GM11168 (cell line): ENCODE measurements around the gene DGKA.

Experiments used
- in situ Hi-C: fragments of 300-500 bp; cut with MboI; formaldehyde crosslinking; loops from one replicate; pipeline ENCODE4 v1.12.0; 2022; ENCODE audit warnings: low sequenced_read_pairs; ENCODE audit not compliant: unreplicated experiment

DGKA gene

DNA sequence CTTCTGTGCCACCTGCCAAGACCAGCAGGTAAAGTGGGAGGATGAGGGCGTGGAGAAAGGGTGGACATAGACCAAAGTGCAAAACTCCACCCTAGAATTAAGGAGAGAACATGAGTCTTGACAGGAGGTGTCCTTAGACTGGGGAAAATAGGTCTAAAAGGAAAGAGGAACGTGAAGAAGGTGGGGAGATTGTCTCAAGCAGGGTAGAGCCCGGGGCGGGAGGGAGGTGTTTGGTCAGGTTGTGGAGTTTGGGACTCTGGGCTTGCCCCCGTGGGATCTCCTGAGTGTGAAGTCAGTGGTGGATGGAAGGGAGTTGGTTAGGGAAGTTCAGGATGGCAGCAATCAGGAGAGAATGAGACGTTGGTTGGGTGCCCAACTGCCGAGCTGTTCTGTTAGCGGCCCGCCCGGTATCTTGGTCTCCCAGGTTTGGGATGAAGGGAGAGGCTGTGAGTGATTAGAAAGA lies 386 bp downstream of the DGKA start:
- in situ Hi-C loops = no loop called here

DNA sequence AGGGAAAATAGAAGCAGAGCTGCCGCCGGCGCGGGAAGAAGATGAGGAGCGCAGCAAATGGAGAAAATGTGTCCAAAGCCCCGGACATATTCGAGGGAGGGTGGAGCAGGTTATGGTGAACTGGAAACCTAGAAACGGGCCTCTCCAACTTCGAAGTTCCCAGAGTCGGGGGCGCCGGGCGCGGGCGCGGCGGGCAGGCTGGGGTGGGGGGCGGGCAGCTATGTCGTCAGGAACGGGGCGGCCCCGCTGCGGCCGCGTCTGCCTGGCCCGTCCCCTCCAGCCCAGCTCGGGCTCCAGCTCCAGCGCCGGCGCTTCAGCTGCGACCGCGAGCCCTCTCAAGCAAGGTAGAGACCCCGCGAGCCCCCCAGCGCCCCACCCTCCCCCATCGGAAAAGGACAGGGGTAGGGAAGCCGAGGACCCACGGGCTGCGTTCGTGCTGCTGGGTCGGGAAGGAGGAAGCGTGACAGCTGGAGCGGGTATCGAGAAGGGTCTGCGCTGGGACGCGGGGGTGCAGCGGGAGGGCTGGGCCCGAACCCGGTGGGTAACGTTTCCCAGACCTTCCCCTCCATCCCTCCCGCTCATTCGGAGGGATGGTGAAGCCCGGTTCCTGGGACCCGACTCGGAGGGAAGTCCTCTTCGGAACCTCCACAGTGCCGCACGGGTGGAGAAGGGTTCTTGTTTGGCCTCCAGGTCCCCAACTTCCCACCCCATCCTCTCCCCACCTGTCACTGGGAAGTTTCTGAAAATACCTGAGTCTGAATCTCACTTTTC lies 1.0 kb downstream of the DGKA start:
- in situ Hi-C loops = no loop called here

DNA sequence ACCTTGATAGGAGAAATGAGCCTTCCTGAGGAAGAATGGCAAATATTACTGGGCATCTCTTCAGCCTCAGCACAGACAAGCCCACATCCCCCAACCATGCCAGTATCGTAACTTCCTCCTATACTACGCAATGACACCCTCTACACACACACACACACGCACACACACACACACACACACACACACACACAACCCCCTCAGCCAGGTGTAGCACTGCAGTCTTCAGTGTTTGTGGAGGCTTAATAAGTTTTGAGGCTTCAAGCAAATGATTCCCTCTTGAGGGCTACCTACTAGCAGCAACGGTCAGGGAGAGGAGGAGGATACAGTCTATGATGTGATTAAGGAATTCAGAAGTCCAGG lies 1.6 kb downstream of the DGKA start:
- in situ Hi-C loops = no loop called here

DNA sequence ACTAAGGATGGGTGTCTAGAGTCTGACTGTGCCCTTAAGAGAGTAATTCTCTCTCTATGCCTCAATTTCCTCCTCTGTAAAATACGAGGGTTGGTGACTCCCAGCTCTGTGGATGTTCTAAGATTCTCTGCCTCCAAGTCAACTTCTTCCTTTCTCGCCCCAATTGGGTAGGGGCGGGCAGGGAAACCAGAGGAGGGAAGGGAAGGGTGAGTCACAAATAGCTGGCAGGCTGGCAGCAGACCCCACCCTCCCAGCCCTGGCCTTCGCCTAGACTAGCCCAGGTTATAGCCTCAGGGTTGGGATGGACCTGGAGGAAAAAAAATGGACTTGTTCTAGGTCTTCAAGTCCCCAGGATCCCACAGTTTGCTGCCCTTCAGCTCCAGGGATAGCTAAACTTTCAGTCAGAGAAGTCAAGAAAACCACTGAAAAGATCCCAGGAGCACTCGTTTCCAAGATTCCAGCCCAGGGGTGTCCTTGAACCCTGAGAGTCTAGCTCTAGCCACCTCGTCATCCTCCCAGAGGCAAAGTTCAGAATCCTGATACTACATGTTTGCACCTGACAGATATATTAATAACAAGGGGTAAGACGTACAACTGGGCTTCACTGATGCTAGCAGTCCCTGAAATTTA lies 2.3 kb downstream of the DGKA start:
- in situ Hi-C loops = no loop called here

DNA sequence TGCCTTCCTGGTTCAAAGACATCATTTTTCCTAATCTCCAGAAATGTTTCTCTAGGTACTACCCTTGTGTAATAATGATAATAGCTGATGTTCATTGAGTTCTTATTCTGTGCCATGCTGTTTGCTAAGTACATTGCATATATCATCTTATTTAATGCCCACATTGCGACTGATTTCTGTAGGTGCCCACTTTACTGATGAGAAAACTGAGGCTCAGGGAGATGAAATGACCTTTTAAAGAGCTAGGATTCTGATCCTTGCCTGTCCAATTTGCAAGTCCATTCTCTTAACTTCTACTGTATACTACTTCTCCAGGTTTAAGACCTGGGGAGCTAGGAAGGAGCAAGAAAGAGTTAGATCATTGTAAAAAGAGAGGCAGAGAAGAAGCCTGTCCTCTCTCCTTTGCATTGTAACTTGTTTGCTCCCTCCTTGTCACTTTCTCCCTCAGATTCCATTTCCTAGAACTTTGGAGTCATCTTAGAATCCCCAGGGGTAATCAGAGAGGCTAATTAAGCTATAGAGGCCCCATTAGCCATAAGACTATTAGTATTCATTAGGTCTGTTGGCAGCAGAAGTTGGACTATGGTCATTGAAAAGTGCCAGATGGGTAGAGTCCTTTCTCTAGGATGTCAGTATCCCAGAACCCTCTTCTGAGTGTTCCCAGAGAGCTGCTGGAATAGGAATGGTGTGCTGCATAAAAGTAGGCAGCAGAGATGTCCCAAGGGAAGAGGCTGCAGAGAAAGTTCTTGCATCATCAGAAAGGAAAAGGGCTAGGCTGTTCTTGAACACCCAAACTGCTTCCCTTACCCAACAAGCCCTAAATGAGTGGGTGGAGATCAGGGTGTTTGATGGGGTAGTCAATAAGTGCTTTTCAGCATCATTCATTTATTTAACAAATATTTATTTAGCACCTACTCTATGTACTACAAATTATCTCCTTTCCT lies 3.1 kb downstream of the DGKA start:
- in situ Hi-C loops = no loop called here

DNA sequence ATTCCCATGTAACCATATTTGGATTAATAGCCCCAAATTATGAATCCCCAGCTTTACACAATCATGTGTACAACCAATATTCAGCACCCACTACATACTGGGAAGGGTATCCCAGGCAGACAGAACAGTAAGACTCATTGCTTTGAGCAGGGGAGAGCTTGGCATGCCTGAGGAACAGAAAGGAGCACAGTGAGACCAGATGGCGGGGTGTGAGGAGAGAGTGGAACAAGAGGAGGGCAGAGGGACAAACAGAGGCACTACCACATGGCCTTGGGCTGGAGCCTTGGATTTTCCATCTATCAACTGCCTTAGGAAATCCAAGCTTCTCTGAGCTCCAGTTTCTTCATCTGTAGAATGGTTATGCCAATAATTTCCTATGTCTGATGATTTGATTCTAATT lies 3.8 kb downstream of the DGKA start:
- in situ Hi-C loops = no loop called here

DNA sequence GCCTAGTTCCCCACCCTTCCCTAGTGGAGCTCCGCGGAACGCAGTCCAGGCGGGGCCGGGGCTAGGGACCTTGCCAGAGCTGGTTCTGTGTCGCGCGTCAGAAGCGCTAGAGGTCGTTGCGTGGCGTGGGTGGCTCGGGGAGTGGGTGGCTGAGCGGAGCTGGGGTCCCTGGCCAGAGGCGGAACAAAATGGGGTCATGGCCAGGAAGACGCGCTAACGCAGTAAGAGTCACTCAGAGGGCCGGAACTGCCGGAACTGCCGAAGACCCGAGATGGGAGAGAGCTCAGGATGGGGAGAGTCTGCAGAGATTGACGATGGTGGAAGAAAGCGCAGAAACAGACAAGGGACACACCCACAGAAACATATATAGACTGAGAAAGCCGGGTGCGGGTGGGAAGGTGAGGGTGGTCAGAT lies 4.8 kb downstream of the DGKA start:
- in situ Hi-C loops = no loop called here

DNA sequence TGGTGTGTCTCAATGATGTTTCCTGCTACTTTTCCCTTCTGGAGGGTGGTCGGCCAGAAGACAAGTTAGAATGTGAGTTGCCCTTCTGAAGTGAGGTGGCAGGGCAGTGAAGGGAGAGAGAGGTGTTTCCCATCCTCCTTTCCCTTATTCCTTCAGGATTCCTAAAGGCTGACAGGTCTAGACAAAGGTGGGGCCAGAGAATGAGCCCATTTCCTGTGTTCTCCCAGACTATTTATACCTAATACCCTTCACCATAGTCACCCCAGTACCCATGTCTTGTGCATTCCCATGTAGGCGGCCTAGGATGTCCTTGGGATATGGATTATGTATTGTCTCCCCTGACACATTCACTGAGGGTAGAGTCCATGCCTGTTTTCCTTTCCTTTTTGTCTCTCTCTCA lies 7.0 kb downstream of the DGKA start:
- in situ Hi-C loops = no loop called here

DNA sequence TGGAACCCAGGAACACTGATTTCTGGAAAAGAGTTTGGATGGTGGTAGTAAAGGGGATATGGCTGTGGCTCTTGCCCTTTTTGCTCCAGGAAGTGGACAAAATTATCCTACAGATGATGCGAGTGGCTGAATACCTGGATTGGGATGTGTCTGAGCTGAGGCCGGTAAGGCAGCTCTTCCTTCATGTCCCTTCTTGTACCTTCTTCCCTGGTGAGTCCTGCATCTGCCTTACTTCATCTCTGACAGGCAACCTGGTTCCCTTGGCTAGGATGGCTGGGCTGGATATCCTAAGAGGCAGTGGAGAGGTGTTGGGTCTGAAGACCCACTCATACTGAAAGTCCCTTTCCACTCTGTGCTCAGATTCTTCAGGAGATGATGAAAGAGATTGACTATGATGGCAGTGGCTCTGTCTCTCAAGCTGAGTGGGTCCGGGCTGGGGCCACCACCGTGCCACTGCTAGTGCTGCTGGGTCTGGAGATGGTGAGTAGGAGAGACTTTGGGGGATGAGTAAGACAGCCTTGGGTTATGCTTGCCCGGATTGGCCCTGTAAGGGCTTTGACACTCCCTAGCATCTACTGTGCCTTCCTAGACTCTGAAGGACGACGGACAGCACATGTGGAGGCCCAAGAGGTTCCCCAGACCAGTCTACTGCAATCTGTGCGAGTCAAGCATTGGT lies 8.0 kb downstream of the DGKA start:
- in situ Hi-C loops = no loop called here

DNA sequence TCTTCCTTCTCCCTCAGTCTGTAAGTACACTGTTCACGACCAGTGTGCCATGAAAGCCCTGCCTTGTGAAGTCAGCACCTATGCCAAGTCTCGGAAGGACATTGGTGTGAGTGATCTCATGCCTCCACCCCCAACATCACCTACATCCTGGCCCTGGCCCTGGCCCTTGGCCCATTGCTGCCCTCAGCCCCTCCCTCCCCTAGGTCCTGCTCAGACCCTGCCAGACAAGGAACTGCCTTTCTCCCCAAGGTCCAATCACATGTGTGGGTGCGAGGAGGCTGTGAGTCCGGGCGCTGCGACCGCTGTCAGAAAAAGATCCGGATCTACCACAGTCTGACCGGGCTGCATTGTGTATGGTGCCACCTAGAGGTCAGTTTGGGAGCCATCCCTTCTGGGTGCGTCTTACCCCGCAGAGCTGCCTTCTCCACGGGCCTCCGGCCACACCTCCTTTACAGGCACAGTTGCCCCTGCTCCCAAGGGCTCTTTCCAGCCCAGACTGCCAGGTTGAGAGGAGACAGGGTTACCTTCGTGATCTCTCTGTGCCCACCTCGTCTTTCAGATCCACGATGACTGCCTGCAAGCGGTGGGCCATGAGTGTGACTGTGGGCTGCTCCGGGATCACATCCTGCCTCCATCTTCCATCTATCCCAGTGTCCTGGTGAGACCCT lies 9.2 kb downstream of the DGKA start:
- in situ Hi-C loops = loop anchor here (5.0 kb wide), 1 partner anchor 193 kb away; no protein-coding TSS in a partner anchor

DNA sequence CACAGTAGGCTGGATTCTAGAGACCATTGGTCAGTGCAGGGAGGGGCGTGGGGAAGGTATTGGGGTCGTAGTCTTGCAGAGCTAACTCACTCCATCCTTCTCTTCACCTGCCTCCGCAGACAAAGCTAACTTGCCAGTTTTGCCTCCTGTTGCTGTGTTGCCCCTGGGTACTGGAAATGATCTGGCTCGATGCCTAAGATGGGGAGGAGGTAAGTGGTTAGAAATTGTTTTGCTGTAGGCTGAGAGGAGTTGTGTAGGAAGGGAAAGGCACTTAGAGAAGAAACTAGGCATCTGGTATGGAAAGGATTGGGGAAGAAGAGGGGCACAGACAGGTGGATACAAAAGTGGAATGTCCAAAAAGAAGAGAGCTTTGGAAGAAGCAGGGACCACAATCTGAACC lies 11.1 kb downstream of the DGKA start:
- in situ Hi-C loops = loop anchor here (5.0 kb wide), 1 partner anchor 195 kb away; no protein-coding TSS in a partner anchor

DNA sequence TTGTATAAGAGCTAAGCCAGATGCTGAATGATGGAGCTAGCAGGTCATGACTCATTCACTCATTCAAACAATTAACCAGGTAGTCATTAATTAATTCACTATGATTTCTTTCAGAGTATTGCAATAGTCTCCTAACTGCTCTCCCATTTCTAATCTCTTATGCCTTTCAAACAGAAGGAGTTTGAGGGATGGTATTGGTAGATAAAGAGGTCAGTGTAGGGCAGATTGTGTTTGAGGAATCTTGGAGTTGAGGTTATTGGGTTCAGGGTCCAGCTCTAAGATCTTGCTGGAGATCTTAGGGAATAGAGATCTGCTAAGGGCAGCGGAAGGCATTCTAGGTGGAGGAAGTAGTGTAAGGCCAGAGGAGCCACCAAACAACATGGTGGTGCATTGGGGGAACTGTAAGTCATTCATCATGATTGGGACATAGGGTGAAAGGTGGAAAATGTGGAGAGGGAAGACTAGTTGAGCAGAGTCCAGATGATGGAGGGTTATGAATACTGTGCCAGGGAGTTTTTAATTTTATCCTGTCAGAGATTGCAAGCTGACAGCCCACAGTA lies 11.7 kb downstream of the DGKA start:
- in situ Hi-C loops = loop anchor here (5.0 kb wide), 1 partner anchor 195 kb away; no protein-coding TSS in a partner anchor

DNA sequence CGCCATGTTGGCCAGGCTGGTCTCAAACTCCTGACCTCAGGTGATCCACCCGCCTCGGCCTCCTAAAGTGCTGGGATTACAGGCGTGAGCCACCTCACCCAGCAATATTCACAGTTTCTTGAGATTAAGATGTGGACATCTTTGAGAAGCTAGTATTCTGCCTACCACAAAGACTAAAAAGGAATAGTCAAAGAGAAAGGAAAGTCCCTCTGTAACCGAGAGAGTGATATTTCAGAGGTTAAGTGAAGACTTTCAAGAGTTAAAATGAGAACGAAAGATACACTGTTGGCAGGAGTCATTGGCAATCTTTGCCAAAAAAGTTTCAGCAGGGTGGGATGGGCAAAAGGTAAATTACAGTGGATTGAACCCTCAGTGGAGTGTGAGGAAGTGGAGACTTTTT lies 15.6 kb downstream of the DGKA start:
- in situ Hi-C loops = no loop called here

DNA sequence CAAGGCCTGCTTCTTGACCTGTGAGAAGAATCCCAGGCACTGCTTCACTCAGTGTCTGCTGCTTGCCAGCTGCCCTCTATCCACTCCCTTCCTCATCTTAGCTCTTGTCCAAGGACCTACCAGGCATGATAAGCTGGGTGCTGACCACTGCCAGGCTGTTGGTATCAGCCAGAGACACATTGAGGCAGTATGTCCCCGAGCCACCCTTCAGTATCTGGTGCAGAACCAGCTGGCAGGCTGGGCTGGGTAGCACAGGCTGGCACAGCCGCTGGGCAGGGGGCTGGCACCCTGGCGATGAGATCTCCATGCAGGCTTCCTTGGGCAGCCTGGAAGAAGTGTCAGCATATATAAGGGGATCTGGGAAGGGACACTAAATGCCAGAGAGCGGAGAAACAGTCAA lies 24.4 kb downstream of the DGKA start:
- in situ Hi-C loops = no loop called here

DNA sequence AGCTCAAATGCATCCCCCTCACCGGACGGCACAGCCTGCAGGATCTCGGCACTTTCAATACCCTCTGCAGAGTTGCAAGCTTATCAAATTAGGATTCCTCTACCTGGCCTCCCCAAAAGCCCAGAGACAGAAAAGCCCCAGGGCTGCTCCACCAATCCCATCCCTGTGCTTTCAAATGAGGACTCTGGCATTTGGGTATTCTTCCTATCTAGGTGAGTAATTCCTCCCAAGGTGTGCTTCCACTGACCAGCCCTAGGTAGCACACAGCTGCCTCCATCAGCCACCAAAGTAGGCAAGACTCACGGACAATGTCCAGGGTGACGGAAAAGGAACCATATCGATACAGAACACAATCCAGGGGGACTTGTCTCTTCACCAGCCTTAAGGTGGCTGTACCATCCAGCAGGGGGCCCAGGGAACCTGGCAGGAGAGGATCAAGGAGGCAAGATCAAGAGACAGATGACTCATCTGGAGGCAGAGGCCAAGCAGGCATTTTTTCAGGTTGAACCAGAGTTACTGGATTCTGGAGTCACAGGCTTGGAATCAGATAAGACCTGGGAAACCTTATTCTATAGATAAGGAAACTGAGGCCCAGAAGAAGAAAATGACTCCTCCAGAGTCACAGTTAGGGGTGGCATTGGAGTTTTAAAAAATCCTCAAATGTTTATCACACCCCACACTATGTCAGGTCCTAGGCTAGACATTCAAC lies 25.0 kb downstream of the DGKA start:
- in situ Hi-C loops = no loop called here

DNA sequence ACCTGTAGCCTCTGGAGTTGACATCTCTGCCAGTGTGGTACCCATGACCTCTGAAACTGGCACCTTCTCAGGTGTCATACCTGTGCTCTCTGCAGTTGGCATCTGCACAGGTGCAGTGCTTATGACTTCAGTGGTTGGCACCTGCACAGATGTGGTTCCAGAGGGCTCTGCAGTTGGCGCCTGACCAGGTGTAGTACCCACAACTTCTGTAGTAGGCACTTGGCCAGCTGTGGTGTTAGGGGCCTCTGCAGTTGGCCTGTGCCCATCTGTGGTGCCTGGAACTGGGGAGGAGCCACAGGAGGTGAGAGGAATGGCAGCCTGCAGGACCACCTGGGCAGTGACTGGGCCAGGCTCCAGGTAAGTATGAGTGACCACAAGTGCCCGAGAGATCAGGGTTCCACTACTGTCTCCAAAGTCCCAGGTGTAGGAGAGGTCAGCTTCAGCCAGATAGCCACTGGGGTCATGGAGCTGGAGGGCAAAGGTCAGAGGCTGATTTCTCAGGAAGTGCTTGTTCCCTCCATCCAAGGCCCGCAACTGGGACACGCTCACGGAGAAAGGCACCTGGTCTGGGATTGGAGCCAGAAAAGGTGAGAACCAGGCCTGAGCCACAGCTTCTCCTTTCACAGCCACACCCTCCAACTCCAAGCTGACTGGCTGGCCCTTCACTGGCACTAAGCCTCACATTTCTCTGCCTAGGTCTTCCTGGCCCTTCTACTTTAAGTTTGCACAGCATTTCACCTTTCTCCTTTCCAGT lies 26.3 kb downstream of the DGKA start:
- in situ Hi-C loops = no loop called here

DNA sequence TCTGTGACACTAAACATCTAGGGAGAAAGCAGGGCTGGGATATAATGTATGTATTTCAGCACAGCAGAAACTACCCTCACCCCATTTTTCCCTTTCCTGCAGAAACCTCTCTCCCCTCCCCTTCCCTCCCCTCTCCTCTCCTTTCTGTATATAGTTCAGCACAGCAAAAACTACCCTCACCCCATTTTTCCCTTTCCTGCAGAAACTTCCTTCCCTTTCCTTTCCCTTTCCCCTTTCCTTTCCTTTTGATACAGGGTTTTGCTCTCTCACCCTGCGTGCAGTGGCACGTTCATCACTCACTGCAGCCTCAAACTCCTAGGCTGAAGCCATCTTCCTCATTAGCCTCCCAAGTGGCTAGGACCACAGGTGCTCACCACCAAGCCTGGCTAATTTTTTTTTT lies 32.8 kb downstream of the DGKA start:
- in situ Hi-C loops = no loop called here

DNA sequence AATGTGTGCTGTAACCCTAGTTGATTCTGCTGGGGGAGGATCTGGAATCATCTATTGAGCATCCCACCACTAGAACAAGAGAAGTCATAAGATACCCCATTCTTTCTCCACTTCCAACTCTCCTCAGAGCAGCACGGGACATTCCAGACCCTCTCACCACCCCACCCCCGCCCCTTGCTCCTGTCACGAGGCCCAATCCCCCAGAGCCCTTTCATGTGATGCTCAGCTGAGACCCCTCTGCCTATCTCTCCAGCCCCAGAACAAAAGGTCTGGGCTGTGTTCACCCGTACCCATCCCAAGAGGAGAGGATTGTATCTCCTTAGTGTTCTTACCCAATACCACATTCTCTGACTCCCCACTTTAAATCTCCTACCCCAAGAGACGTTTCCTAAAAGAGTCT lies 34.3 kb downstream of the DGKA start:
- in situ Hi-C loops = no loop called here
